ENCODE data around the gene CD151.

Gene CD151

DNA sequence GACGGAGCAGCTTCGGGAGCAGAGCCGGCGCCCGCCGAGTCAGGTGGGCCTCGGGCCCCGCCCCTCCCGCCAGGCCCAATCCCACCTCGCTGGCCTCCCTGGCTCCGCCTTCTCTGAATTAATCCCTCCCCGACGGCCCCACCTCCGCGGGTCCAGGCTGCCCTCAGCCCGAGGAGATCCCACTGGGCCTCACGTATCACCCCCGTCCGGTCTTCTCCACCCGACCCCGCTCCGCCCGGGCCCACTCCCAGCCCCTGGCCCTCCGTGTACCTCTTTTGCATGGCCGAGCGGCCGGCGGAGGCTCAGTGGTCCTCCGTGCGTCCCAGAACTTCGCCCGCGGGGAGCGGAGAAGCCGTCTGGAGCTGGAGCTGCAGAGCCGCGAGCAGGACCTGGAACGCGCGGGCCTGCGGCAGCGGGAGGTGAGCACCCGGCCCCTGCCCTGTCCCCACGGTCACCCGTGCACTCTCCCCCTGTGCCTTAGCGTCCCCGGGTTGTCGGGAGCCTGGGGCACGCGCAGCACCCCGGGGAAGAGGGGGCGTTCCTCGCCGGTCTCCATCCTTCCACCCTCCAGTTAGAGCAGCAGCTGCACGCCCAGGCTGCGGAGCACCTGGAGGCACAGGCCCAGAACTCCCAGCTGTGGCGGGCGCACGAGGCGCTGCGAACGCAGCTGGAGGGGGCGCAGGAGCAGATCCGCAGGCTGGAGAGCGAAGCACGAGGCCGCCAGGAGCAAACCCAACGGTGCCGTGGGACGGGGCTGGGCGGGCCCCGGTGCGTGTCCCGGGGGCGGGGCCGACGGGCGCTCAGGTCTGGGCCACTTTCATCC, 2.2 kb upstream of the CD151 start:
- TF ChIP-seq, protein P1, sequence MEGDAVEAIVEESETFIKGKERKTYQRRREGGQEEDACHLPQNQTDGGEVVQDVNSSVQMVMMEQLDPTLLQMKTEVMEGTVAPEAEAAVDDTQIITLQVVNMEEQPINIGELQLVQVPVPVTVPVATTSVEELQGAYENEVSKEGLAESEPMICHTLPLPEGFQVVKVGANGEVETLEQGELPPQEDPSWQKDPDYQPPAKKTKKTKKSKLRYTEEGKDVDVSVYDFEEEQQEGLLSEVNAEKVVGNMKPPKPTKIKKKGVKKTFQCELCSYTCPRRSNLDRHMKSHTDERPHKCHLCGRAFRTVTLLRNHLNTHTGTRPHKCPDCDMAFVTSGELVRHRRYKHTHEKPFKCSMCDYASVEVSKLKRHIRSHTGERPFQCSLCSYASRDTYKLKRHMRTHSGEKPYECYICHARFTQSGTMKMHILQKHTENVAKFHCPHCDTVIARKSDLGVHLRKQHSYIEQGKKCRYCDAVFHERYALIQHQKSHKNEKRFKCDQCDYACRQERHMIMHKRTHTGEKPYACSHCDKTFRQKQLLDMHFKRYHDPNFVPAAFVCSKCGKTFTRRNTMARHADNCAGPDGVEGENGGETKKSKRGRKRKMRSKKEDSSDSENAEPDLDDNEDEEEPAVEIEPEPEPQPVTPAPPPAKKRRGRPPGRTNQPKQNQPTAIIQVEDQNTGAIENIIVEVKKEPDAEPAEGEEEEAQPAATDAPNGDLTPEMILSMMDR (IDR thresholded peaks at IDR 0.05; ENCODE audit: extremely low read depth, insufficient read depth, missing control alignments): no peak
- in situ Hi-C loops (cut with MboI; ENCODE audit: low pct_unique_long_range_greater_than_20kb, low sequenced_read_pairs, unreplicated experiment): no loop called here
- DNase-seq (ENCODE audit: low spot score): peak; percentile 89

DNA sequence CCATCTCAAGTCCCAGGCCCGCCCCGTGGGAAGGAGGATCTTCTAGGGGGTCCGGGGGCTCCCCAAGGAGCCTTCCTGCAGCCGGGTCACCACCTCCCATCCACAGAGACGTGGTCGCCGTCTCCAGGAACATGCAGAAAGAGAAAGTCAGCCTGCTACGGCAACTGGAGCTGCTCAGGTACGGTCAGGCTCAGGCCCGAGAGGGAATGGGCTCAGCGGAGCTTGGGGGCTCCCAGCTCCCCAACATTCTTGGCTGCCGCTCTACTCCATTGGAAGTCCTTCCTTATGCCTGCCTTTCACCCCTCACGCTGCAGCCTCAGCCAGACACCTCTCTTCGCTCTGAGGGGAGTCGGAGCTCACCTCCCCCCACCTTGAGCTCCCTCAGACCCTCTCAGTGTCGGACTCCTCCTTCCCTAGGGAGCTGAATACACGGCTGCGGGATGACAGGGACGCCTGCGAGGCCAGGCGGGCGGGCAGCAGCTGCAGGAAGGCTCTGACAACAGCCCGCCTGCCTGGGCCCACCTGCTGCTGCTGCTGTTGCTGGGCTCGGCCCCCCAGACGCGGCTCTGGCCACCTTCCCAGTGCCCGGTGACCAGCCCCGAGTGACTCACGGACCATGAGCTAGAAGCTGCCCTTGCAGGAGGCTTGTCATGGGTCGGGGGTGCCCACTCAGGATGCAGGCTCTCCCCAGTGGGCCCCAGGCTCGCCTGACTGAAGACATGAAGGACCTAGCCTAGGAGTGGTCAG, 1.5 kb upstream of the CD151 start:
- in situ Hi-C loops (cut with MboI; ENCODE audit: low pct_unique_long_range_greater_than_20kb, low sequenced_read_pairs, unreplicated experiment): no loop called here
- TF ChIP-seq, protein P1 (IDR thresholded peaks at IDR 0.05; ENCODE audit: extremely low read depth, insufficient read depth, missing control alignments): no peak
- no peak for DNase-seq (ENCODE audit: low spot score)

DNA sequence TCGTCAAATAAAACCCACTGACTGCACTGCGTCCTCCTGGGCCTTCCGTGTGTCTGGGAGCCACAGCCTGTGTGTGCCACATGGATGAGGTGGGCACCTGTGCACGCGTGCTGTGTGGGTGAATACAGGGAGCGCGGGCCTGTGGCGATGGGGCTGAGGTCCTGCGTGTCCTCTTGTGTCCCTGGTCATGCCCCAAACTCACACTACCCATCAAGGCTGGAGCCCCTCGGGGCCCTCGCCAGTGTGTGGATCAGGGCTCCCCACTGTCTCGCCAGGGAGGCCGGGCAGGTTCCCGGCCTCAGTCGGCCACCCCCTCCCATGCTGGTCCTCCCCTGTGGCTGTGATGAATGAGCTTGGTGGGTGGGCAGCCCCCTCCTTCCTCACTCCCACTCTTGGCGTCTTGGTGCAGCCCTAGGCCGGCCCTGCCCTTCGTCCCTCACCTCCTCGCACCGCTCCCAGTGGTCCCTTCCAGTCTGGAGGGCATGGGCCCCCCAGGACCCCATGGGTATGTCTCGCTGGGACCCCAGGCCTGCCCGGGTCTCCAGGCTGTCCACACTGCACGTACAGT, 707 bp upstream of the CD151 start:
- in situ Hi-C loops (cut with MboI; ENCODE audit: low pct_unique_long_range_greater_than_20kb, low sequenced_read_pairs, unreplicated experiment): no loop called here
- no peak for DNase-seq (ENCODE audit: low spot score)
- TF ChIP-seq, protein P1 (IDR thresholded peaks at IDR 0.05; ENCODE audit: extremely low read depth, insufficient read depth, missing control alignments): no peak

DNA sequence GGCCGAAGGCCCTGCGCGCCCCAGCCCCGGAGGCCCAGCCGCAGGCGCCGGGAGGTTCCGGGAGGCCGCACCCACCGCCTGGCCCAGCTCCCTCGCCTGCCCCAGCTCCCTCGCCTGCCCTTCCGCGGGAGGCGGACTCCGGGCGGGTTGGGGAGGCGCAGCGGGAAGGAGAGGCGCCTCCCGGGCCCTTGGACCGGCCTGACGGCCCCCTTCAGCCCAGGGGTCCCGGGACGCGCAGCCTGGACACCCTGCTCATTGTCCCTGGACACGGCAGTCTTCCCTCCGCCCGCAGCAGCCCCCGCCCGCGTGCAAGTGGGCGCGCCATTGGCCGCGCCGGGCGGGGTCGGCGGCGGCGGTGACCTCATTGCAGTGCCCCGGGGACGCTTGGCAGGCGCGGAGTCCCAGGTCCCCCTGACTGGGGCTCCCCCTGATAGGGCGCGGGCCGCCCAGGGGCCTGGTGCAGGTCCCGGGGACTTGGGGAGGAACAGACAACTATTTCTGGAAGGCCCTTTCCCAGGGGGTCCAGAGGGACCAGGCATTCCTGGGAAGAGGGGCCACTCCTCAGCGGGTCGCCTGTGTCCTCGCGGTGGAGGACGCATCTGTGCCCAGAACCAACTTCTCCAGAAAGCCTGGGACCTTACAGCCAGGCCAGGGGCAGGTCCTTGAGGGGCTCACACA, 501 bp downstream of the CD151 start:
- peak; percentile 72 for DNase-seq (ENCODE audit: low spot score)
- in situ Hi-C loops (cut with MboI; ENCODE audit: low pct_unique_long_range_greater_than_20kb, low sequenced_read_pairs, unreplicated experiment): no loop called here

DNA sequence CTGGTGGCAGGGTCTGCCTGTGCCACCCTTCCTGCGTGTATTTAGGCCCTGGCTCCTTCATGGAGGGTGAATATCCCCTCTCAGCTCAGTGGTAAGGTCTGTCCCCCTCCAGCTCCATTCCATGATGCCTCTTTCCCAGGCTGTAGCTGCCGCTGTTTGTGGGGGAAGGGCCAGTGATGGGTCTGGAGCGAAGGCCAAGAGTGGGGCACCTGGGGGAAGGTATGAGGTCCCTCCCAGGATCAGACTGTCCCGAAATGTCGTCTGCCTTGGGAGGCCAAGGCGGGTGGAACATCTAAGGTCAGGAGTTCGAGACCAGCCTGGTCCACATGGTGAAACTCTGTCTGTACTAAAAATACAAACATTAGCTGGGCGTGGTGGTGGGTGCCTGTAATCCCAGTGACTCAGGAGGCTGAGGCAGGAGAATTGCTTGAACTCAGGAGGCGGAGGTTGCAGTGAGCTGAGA, 1.1 kb downstream of the CD151 start:
- in situ Hi-C loops (cut with MboI; ENCODE audit: low pct_unique_long_range_greater_than_20kb, low sequenced_read_pairs, unreplicated experiment): no loop called here
- no peak for DNase-seq (ENCODE audit: low spot score)

More for the DNA sequence above, 501 bp downstream of the CD151 start:
- TF ChIP-seq, protein P1 (IDR thresholded peaks at IDR 0.05; ENCODE audit: extremely low read depth, insufficient read depth, missing control alignments): no peak

More for the DNA sequence above, 1.1 kb downstream of the CD151 start:
- TF ChIP-seq, protein P1 (IDR thresholded peaks at IDR 0.05; ENCODE audit: extremely low read depth, insufficient read depth, missing control alignments): no peak

Data from GM13977 (cell line).